Keratinocyte (primary cell): ENCODE measurements around the gene INPP4B. TPM values are rescaled to one million over a fixed set of nuclear protein-coding genes. Genes with fewer than 3 reads are reported as not detected.

Source experiments
- DNase-seq: peaks from one replicate; pipeline ENCODE4 v3.0.0-alpha.2; 2011; ENCODE audit warnings: low read depth, missing footprints, low spot score
- FAIRE-seq: peaks from 2 replicates; lab custom pipeline; 2011; peaks lifted over from hg19 to GRCh38; lab: Jason Lieb, UNC
- H2AFZ ChIP-seq: 2 replicates; pipeline ENCODE4 v1.6.0; 2012; ENCODE audit warnings: low read length, control low read depth, inconsistent platforms; ENCODE audit not compliant: control insufficient read depth
- H3K27ac ChIP-seq: 2 replicates; pipeline ENCODE4 v1.5.1; 2011; ENCODE audit warnings: low read length; ENCODE audit not compliant: control insufficient read depth, insufficient read depth
- H3K27me3 ChIP-seq: 3 replicates; pipeline ENCODE4 v1.6.0; 2011; ENCODE audit warnings: low read length; ENCODE audit not compliant: control insufficient read depth, insufficient read depth; ENCODE audit errors: extremely low read depth
- H3K36me3 ChIP-seq, 2 experiments: 2 replicates in 1 of 2; 3 replicates in 1 of 2; pipeline ENCODE4 v1.5.1; 2011; ENCODE audit warnings: low read length in 2 of 2, mild to moderate bottlenecking in 1 of 2; ENCODE audit not compliant: control insufficient read depth in 2 of 2, insufficient read depth in 2 of 2; ENCODE audit errors: extremely low read depth in 1 of 2
- H3K4me1 ChIP-seq: 3 replicates; pipeline ENCODE4 v1.5.1; 2011; ENCODE audit warnings: low read length; ENCODE audit not compliant: control insufficient read depth, insufficient read depth; ENCODE audit errors: extremely low read depth
- H3K4me2 ChIP-seq: 3 replicates; pipeline ENCODE4 v1.6.0; 2011; ENCODE audit warnings: low read depth, low read length; ENCODE audit not compliant: control insufficient read depth, insufficient read depth; ENCODE audit errors: extremely low read depth
- H3K4me3 ChIP-seq, 3 experiments: fragments of 200-600 bp in 1 of 3; sonication (generic) in 1 of 3; 2 replicates in 2 of 3; 3 replicates in 1 of 3; pipeline ENCODE4 v1.5.1; 2011 to 2016; ENCODE audit warnings: low read length in 3 of 3, mild to moderate bottlenecking in 3 of 3, control low read depth in 2 of 3, inconsistent platforms in 1 of 3, low read depth in 1 of 3, mixed read lengths in 1 of 3, mixed run types in 1 of 3, moderate library complexity in 1 of 3; ENCODE audit not compliant: control insufficient read depth in 2 of 3, insufficient read depth in 2 of 3; ENCODE audit errors: extremely low read depth in 1 of 3
- H3K79me2 ChIP-seq: 2 replicates; pipeline ENCODE4 v1.6.0; 2012; ENCODE audit warnings: low read length; ENCODE audit not compliant: control insufficient read depth, insufficient read depth
- H3K9ac ChIP-seq: 3 replicates; pipeline ENCODE4 v1.6.0; 2011; ENCODE audit warnings: low read length; ENCODE audit not compliant: control insufficient read depth, insufficient read depth; ENCODE audit errors: extremely low read depth
- H3K9me1 ChIP-seq: 3 replicates; pipeline ENCODE4 v1.6.0; 2011; ENCODE audit warnings: low read length; ENCODE audit not compliant: control insufficient read depth, insufficient read depth; ENCODE audit errors: extremely low read depth
- H3K9me3 ChIP-seq: 2 replicates; pipeline ENCODE4 v1.5.1; 2012; ENCODE audit warnings: low read depth, low read length; ENCODE audit not compliant: control insufficient read depth
- H4K20me1 ChIP-seq: 3 replicates; pipeline ENCODE4 v1.6.0; 2011; ENCODE audit warnings: low read length; ENCODE audit not compliant: control insufficient read depth, insufficient read depth; ENCODE audit errors: extremely low read depth
- EZH2 ChIP-seq: IDR thresholded peaks from one replicate; pipeline ENCODE4 v1.6.1; 2012; ENCODE audit warnings: inconsistent platforms, mild to moderate bottlenecking, low read length, moderate library complexity
- dilution Hi-C: fragments of 300-500 bp; cut with MboI; formaldehyde crosslinking; loops from one replicate; pipeline ENCODE4 v1.7.0; 2020; ENCODE audit warnings: low sequenced_read_pairs; ENCODE audit not compliant: extremely low pct_ligation_motif_present
- polyA plus RNA-seq, 5 experiments: library from polyadenylated mRNA; depleted of rRNA in 3 of 5; stranded (reverse) in 3 of 5; stranded (forward) in 1 of 5; unstranded in 1 of 5; fragments of >200 nt; gene quantifications; 1 replicate in 1 of 5; 2 replicates in 3 of 5; 3 replicates in 1 of 5; pipeline versions ENCODE4 v1.2.1 to v1.2.3, GENCODE V29; 2011 to 2012; ENCODE audit warnings: missing spikeins in 2 of 5, low read depth in 1 of 5, low replicate concordance in 1 of 5
- TF ChIP-seq, protein P1 (sequence below), 3 experiments: IDR thresholded peaks in 1 of 3; conservative IDR thresholded peaks in 1 of 3; optimal IDR thresholded peaks in 1 of 3; 2 replicates in 2 of 3; 3 replicates in 1 of 3; pipeline versions ENCODE3 to v1.5.1; 2011; ENCODE audit warnings: low read length in 3 of 3, mild to moderate bottlenecking in 3 of 3, moderate library complexity in 2 of 3, control low read depth in 1 of 3, inconsistent platforms in 1 of 3; ENCODE audit not compliant: insufficient read depth in 2 of 3; ENCODE audit errors: extremely low read depth in 1 of 3

INPP4B gene
- polyA plus RNA-seq, 1 donor (not counting 4 experiments of a cell fraction or from before 2014, with no cell fraction given) = 50.2 TPM

DNA sequence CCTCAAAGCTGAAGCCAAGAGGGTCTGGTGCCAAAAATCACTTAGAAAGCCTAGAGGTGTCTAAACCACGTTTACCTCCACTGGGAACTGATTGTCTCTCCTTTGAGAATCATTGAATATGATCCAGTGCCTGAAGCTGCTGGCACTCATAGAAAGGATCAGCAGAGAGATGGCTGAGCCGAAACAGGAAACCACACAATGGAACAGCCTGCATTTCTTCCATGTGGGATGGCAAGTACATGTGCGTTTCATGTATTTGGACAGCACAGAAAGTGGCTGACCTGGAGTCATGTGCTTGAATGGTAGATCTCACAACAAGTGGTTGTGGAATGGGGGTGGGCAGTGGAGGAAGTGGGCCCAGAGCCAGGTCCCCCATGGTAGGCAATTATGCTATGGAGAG is 533.7 kb downstream of the INPP4B start:
- Histone ChIP-seq H3K4me3 (no peak overlapping the region), H3K27ac (no peak overlapping the region), H4K20me1 (no peaks in the 10 kb centered on the region), H3K9me3 (no peaks in the 10 kb centered on the region), H3K9ac (no peak overlapping the region), H3K79me2 (peaks cover 68% of the 10 kb centered on the region), H2AFZ (no peak overlapping the region), H3K4me2 (no peak overlapping the region), H3K36me3 (peaks cover 23 to 28% of the 10 kb centered on the region in 2 experiments), H3K4me1 (no peaks in the 10 kb centered on the region), H3K27me3 (no peaks in the 10 kb centered on the region), H3K9me1 (no peaks in the 10 kb centered on the region)
- DNase-seq = no peak
- dilution Hi-C loops = no loop called here
- FAIRE-seq = no peak
- no peak for TF ChIP-seq EZH2
- TF ChIP-seq, protein P1, sequence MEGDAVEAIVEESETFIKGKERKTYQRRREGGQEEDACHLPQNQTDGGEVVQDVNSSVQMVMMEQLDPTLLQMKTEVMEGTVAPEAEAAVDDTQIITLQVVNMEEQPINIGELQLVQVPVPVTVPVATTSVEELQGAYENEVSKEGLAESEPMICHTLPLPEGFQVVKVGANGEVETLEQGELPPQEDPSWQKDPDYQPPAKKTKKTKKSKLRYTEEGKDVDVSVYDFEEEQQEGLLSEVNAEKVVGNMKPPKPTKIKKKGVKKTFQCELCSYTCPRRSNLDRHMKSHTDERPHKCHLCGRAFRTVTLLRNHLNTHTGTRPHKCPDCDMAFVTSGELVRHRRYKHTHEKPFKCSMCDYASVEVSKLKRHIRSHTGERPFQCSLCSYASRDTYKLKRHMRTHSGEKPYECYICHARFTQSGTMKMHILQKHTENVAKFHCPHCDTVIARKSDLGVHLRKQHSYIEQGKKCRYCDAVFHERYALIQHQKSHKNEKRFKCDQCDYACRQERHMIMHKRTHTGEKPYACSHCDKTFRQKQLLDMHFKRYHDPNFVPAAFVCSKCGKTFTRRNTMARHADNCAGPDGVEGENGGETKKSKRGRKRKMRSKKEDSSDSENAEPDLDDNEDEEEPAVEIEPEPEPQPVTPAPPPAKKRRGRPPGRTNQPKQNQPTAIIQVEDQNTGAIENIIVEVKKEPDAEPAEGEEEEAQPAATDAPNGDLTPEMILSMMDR (optimal IDR thresholded peaks at IDR 0.05 in 1 of 3, IDR thresholded peaks at IDR 0.05 in 1 of 3, conservative IDR thresholded peaks at IDR 0.05 in 1 of 3; ENCODE audit: extremely low read depth in 1 of 3, insufficient read depth in 2 of 3, low read length in 3 of 3) = no peak

- Histone ChIP-seq H3K9ac (no peak overlapping the region), H3K79me2 (peaks cover 65% of the 10 kb centered on the region), H2AFZ (no peak overlapping the region), H3K27me3 (no peaks in the 10 kb centered on the region), H3K9me3 (no peaks in the 10 kb centered on the region), H3K36me3 (peaks cover 23 to 29% of the 10 kb centered on the region in 2 experiments), H3K9me1 (no peaks in the 10 kb centered on the region), H3K4me3 (no peak overlapping the region), H3K4me2 (no peak overlapping the region), H3K4me1 (no peaks in the 10 kb centered on the region), H4K20me1 (no peaks in the 10 kb centered on the region), H3K27ac (no peak overlapping the region)
- DNase-seq (no peak), FAIRE-seq (no peak)
- no peak for TF ChIP-seq EZH2
- TF ChIP-seq, protein P1 (optimal IDR thresholded peaks at IDR 0.05 in 1 of 3, IDR thresholded peaks at IDR 0.05 in 1 of 3, conservative IDR thresholded peaks at IDR 0.05 in 1 of 3; ENCODE audit: extremely low read depth in 1 of 3, insufficient read depth in 2 of 3, low read length in 3 of 3) = no peak
- dilution Hi-C loops = no loop called here
Observed at GRCh38 chr4:142311916-142312315, 534.2 kb downstream of the INPP4B start.
